OCI-LY1 (cell line): Measurements from ENCODE around the gene LRRC63.
"Not testable (repeated sequence)": the region's sequence is repeated elsewhere in the genome, so short reads cannot be mapped to it uniquely, and the experiment has no call there.

Source experiments
- H2AFZ ChIP-seq: fragments of 200-600 bp; sonication (generic), shearing (Covaris generic); 2 replicates; pipeline ENCODE4 v1.6.0; 2014; ENCODE audit warnings: antibody characterized with exemption, mild to moderate bottlenecking, low read length
- H3F3A ChIP-seq: fragments of 200-600 bp; sonication (generic), shearing (Covaris generic); 2 replicates; pipeline ENCODE4 v1.6.0; 2014; ENCODE audit warnings: mild to moderate bottlenecking, antibody characterized with exemption, low read length, moderate library complexity; ENCODE audit not compliant: insufficient read depth
- H3K27ac ChIP-seq: fragments of 200-600 bp; sonication (generic); 2 replicates; pipeline ENCODE4 v1.5.1; 2014; ENCODE audit warnings: low read length, mixed run types, mild to moderate bottlenecking, low read depth; ENCODE audit not compliant: poor library complexity, severe bottlenecking
- H3K27me3 ChIP-seq: fragments of 200-600 bp; sonication (generic); 2 replicates; pipeline ENCODE4 v1.6.0; 2014; ENCODE audit warnings: antibody characterized with exemption, mild to moderate bottlenecking, low read length, moderate library complexity; ENCODE audit not compliant: insufficient read depth
- H3K36me3 ChIP-seq: fragments of 200-600 bp; sonication (generic); 2 replicates; pipeline ENCODE4 v1.6.1; 2014; ENCODE audit warnings: mild to moderate bottlenecking, antibody characterized with exemption, low read length, moderate library complexity, mixed read lengths; ENCODE audit not compliant: insufficient read depth
- H3K4me1 ChIP-seq: fragments of 200-600 bp; sonication (generic); 2 replicates; pipeline ENCODE4 v1.5.1; 2014; ENCODE audit warnings: mild to moderate bottlenecking, low read length, moderate library complexity; ENCODE audit not compliant: insufficient read depth, severe bottlenecking
- H3K4me2 ChIP-seq: fragments of 200-600 bp; sonication (generic), shearing (Covaris generic); 2 replicates; pipeline ENCODE4 v1.6.1; 2014; ENCODE audit warnings: low read length
- H3K4me3 ChIP-seq: fragments of 200-600 bp; sonication (generic); 2 replicates; pipeline ENCODE4 v1.5.1; 2014; ENCODE audit warnings: low read length, low read depth, mild to moderate bottlenecking, mixed read lengths; ENCODE audit not compliant: poor library complexity, severe bottlenecking
- H3K79me2 ChIP-seq: fragments of 200-600 bp; shearing (Covaris generic); 2 replicates; pipeline ENCODE4 v1.6.1; 2016; ENCODE audit warnings: mixed run types, low read length, mixed read lengths; ENCODE audit not compliant: insufficient read depth
- H3K9ac ChIP-seq: fragments of 200-600 bp; sonication (generic), shearing (Covaris generic); 2 replicates; pipeline ENCODE4 v1.6.1; 2014; ENCODE audit warnings: mild to moderate bottlenecking, low read length, mixed read lengths
- H3K9me2 ChIP-seq: fragments of 200-600 bp; sonication (generic), shearing (Covaris generic); 2 replicates; pipeline ENCODE4 v1.6.1; 2014; ENCODE audit warnings: low read depth, mild to moderate bottlenecking, low read length, mixed read lengths
- H3K9me3 ChIP-seq: fragments of 200-600 bp; shearing (Covaris generic); 2 replicates; pipeline ENCODE4 v1.6.1; 2014; ENCODE audit warnings: low read length, mixed read lengths
- H4K20me1 ChIP-seq: fragments of 200-600 bp; sonication (generic), shearing (Covaris generic); 2 replicates; pipeline ENCODE4 v1.6.0; 2016; ENCODE audit warnings: mild to moderate bottlenecking, low read length; ENCODE audit not compliant: insufficient read depth
- CTCF ChIP-seq: fragments of 200-600 bp; sonication (generic), shearing (Covaris generic); IDR thresholded peaks from 2 replicates; pipeline ENCODE4 v1.5.1; 2017; ENCODE audit warnings: mild to moderate bottlenecking, antibody characterized with exemption, low read length, moderate library complexity, mixed read lengths
- EZH2 ChIP-seq: fragments of 200-600 bp; sonication (generic), shearing (Covaris generic); IDR thresholded peaks from 2 replicates; pipeline ENCODE4 v1.8.0; 2017; ENCODE audit warnings: borderline replicate concordance, mixed run types, mild to moderate bottlenecking, antibody characterized with exemption, low read length, moderate library complexity, mixed read lengths

LRRC63 gene

GRCh38 chr13:46281779-46282178, 70.1 kb downstream of the LRRC63 start:
- Histone ChIP-seq H3K9ac (no peak overlapping the region), H3K36me3 (no peaks in the 10 kb centered on the region), H3K27ac (no peak overlapping the region), H3F3A (no peaks in the 10 kb centered on the region), H2AFZ (no peak overlapping the region), H4K20me1 (no peaks in the 10 kb centered on the region), H3K9me3 (no peaks in the 10 kb centered on the region), H3K79me2 (no peaks in the 10 kb centered on the region), H3K9me2 (no peaks in the 10 kb centered on the region), H3K4me2 (no peak overlapping the region), H3K27me3 (no peaks in the 10 kb centered on the region), H3K4me3 (no peak overlapping the region), H3K4me1 (no peaks in the 10 kb centered on the region)
- TF ChIP-seq CTCF (no peak), EZH2 (no peak)

GRCh38 chr13:46283912-46284824, 72.4 kb downstream of the LRRC63 start:
- H4K20me1 ChIP-seq, H3K4me2 ChIP-seq, H2AFZ ChIP-seq, H3K4me3 ChIP-seq, H3K27ac ChIP-seq, H3K79me2 ChIP-seq, H3K9me2 ChIP-seq, H3K4me1 ChIP-seq, H3K9ac ChIP-seq, H3F3A ChIP-seq, H3K36me3 ChIP-seq, H3K27me3 ChIP-seq, H3K9me3 ChIP-seq: not testable (repeated sequence)

DNA sequence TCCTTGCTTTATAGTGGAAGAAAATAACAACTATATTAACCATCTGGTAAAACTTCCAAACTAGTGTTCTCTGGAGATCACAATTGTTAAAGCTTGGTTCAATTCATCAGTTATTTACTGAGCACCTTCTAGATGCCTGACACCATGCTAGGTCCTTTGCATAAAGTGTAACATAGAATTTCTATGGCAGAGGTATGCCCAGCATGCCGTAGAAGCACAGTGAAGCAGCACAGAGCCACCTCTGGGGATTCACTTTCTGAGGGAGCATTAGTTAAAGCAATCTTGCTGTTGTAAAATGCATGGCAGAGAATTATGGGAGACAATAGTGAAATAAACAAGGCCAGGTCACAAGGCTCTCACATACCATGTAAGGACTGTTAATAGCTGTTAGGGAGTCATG, 75.2 kb downstream of the LRRC63 start:
- H3K4me1 ChIP-seq = no peaks in the 10 kb centered on the region

DNA sequence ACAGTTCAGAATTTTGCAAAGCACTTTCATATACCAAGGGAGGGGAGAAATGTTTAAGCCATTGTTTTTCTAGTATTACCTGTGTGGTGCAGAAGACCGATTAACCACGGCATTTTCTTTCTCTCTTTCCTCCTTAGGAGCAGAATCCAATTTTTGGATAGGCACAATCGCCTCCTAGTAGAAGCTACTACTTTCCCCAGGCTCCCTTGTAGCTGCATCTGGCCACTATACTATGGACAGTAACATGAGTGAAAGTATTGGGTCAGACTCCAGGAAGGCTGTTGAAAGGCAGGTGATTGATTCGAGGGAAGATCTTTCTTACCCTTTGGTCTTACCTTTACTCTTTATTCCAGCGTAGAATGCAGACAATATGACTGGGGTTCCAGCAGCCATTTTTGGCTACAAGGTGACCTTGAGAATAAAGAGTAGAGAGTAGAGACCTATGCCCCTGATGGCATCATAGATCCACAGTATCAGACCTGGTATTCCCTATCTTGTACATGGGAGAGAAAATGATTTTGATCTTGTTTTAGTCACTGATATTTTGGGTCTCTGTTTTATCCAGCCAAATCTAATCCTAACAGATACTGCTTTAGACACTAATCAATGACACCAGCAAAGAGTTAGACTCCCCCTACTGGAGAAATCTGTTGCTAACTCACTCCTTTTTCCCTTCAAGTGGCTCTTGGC, 77.0 kb downstream of the LRRC63 start:
- H3K4me3 ChIP-seq = no peak overlapping the region
- no peaks in the 10 kb centered on the region for H3K9me2 ChIP-seq
- no peaks in the 10 kb centered on the region for H3K79me2 ChIP-seq
- H3F3A ChIP-seq = no peaks in the 10 kb centered on the region
- no peaks in the 10 kb centered on the region for H4K20me1 ChIP-seq
- no peaks in the 10 kb centered on the region for H3K4me1 ChIP-seq
- no peak overlapping the region for H3K9ac ChIP-seq
- H3K9me3 ChIP-seq = no peaks in the 10 kb centered on the region
- no peak overlapping the region for H3K27ac ChIP-seq
- no peaks in the 10 kb centered on the region for H3K27me3 ChIP-seq
- no peak overlapping the region for H3K4me2 ChIP-seq
- TF ChIP-seq CTCF (peak; percentile 84), EZH2 (no peak)
- no peak overlapping the region for H2AFZ ChIP-seq
- no peaks in the 10 kb centered on the region for H3K36me3 ChIP-seq

More for the DNA sequence above, 75.2 kb downstream of the LRRC63 start:
- Histone ChIP-seq H3K27ac (no peak overlapping the region), H3K4me3 (no peak overlapping the region), H2AFZ (no peak overlapping the region), H3K4me2 (no peak overlapping the region), H3K9me2 (no peaks in the 10 kb centered on the region), H3K9ac (no peak overlapping the region), H3K79me2 (no peaks in the 10 kb centered on the region), H3K9me3 (no peaks in the 10 kb centered on the region), H3K36me3 (no peaks in the 10 kb centered on the region), H4K20me1 (no peaks in the 10 kb centered on the region), H3F3A (no peaks in the 10 kb centered on the region), H3K27me3 (no peaks in the 10 kb centered on the region)
- no peak for TF ChIP-seq EZH2
